Ovary (tissue), 9 donors: Measurements from ENCODE around the gene CNTNAP5. TPM values are rescaled to one million over a fixed set of nuclear protein-coding genes. Genes with fewer than 3 reads are reported as not detected.

ENCODE experiments used
- DNase-seq, 5 donors: peaks; one replicate each; pipeline ENCODE4 v3.0.0-alpha.2; 2019 to 2020
- H3K27ac ChIP-seq, 2 donors: fragments of 200-600 bp; one replicate each; pipeline versions ENCODE4 v1.5.1 to v1.8.0; 2019 to 2022
- H3K27me3 ChIP-seq: fragments of 200-600 bp; one replicate; pipeline ENCODE4 v1.8.0; 2022
- H3K36me3 ChIP-seq: fragments of 200-600 bp; sonication (generic); one replicate; pipeline ENCODE4 v1.5.1; 2019
- H3K4me1 ChIP-seq: one replicate; pipeline ENCODE4 v1.8.1; 2013; ENCODE audit warnings: mild to moderate bottlenecking, moderate library complexity; ENCODE audit not compliant: insufficient read depth
- H3K4me3 ChIP-seq: fragments of 200-600 bp; sonication (generic); one replicate; pipeline ENCODE4 v1.5.1; 2017
- H3K9me3 ChIP-seq, 2 donors: fragments of 200-600 bp in 1 of 2; sonication (generic) in 1 of 2; one replicate each; pipeline versions ENCODE4 v1.5.1 to v1.8.1; 2013 to 2019; ENCODE audit warnings: mild to moderate bottlenecking in 1 of 2, moderate library complexity in 1 of 2
- CTCF ChIP-seq, 3 donors: fragments of 450-650 bp in 2 of 3; fragments of 200-600 bp in 1 of 3; IDR thresholded peaks; one replicate each; pipeline versions ENCODE4 v1.5.1 to v1.8.0; 2016 to 2022; ENCODE audit warnings: antibody characterized with exemption in 3 of 3, mild to moderate bottlenecking in 1 of 3
- EP300 ChIP-seq: sonication (generic); formaldehyde crosslinking; IDR thresholded peaks from one replicate; pipeline ENCODE4 v1.6.1; 2017; ENCODE audit warnings: antibody characterized with exemption
- POLR2A ChIP-seq: fragments of 450-650 bp; IDR thresholded peaks from one replicate; pipeline ENCODE4 v1.6.1; 2017; ENCODE audit warnings: antibody characterized with exemption, mild to moderate bottlenecking, moderate library complexity
- WGBS, 3 donors: extraction: QIAGEN DNeasy Blood & Tissue Kit in 1 of 3; methylation state at CpG; one replicate each; pipeline versions ENCODE4 v1.1.5 to v1.1.7; 2013 to 2017; 5-methylcytosine and 5-hydroxymethylcytosine counted together
- intact Hi-C, 4 donors: fragments of 100-400 bp; cut with DNase I; formaldehyde crosslinking; loops; one replicate each; pipeline versions ENCODE4 v1.11.0 to v1.15.1; 2022 to 2023
- polyA plus RNA-seq, 2 donors: library from polyadenylated mRNA; stranded (reverse); fragments of 200-250 nt in 1 of 2; fragments of 350-450 nt in 1 of 2; fragmentation: Illumina TruSeq in 1 of 2; extraction: RNeasy Lipid Tissue Mini Kit (QIAGEN cat#74804) in 1 of 2; gene quantifications; one replicate each; pipeline ENCODE4 v1.2.3, GENCODE V29; 2013 to 2014
- total RNA-seq, 7 donors: library from RNA; depleted of rRNA in 2 of 7; stranded (reverse); fragments of >200 nt in 2 of 7; fragmentation: NEBNext Ultra II Directional in 3 of 7; extraction: Animal tissue kit (Norgen Biotek cat#: 25700) in 3 of 7; gene quantifications; one replicate each; pipeline versions ENCODE4 v1.1.0 to v1.2.4, GENCODE V29; 2016 to 2023
- donor health status: DM: no; HTN: no; CAD: no; lungs with moderate emphysema.
- donor health status: DM: no; HTN: no; CAD: no.
- donor health status: Bipolar disorder and iron deficiency.
- donor health status: DM: yes; HTN: yes; CAD: no.
- donor health status: DM: no; HTN: no; CAD: no.
- donor health status: DM: yes; HTN: yes; CAD: no.

CNTNAP5 gene
- total and polyA plus RNA-seq, 9 donors: not detected

GRCh38 chr2:124560592-124561112 lies 535.6 kb downstream of the CNTNAP5 start:
- intact Hi-C loops: no loop called here
- no peak overlapping the region for H3K4me3 ChIP-seq
- H3K9me3 ChIP-seq: no peaks in the 10 kb centered on the region
- H3K27me3 ChIP-seq: no peaks in the 10 kb centered on the region
- no peak for TF ChIP-seq POLR2A
- TF ChIP-seq CTCF (IDR thresholded peaks at IDR 0.05): no peak
- no peak for TF ChIP-seq EP300
- no peak overlapping the region for H3K27ac ChIP-seq
- no peaks in the 10 kb centered on the region for H3K4me1 ChIP-seq
- no peaks in the 10 kb centered on the region for H3K36me3 ChIP-seq
- WGBS, 3 donors: 37 to 39% (median 39%) methylated on average over 4 of the region's 4 CpGs
- DNase-seq: no peak

- no peaks in the 10 kb centered on the region for H3K27me3 ChIP-seq
- H3K27ac ChIP-seq: no peak overlapping the region
- no peak overlapping the region for H3K4me3 ChIP-seq
- H3K9me3 ChIP-seq: no peaks in the 10 kb centered on the region
- DNase-seq: no peak
- intact Hi-C loops: no loop called here
- WGBS, 3 donors: 72 to 83% (median 73%) methylated on average over 2 of the region's 2 CpGs
- TF ChIP-seq POLR2A: no peak
- TF ChIP-seq EP300: no peak
- TF ChIP-seq CTCF (IDR thresholded peaks at IDR 0.05): no peak
- no peaks in the 10 kb centered on the region for H3K36me3 ChIP-seq
- H3K4me1 ChIP-seq: no peaks in the 10 kb centered on the region
These were observed 536.4 kb downstream of the CNTNAP5 start for GRCh38 chr2:124561486-124561885.

- Histone ChIP-seq H3K9me3 (no peaks in the 10 kb centered on the region), H3K27ac (no peak overlapping the region), H3K4me3 (no peak overlapping the region), H3K36me3 (no peaks in the 10 kb centered on the region), H3K4me1 (no peaks in the 10 kb centered on the region), H3K27me3 (no peaks in the 10 kb centered on the region)
- no peak for TF ChIP-seq CTCF (IDR thresholded peaks at IDR 0.05)
- TF ChIP-seq POLR2A: no peak
- no peak for TF ChIP-seq EP300
- intact Hi-C loops: no loop called here
- DNase-seq: no peak
These were observed 538.3 kb downstream of the CNTNAP5 start for GRCh38 chr2:124563426-124563825.

- DNase-seq: no peak
- H3K27ac ChIP-seq: no peak overlapping the region
These were observed 541.5 kb downstream of the CNTNAP5 start for GRCh38 chr2:124566518-124566970.

More at GRCh38 chr2:124566518-124566970, 541.5 kb downstream of the CNTNAP5 start:
- H3K36me3 ChIP-seq: no peaks in the 10 kb centered on the region
- H3K27me3 ChIP-seq: no peaks in the 10 kb centered on the region
- H3K4me3 ChIP-seq: no peak overlapping the region
- intact Hi-C loops: no loop called here
- no peaks in the 10 kb centered on the region for H3K9me3 ChIP-seq
- TF ChIP-seq POLR2A (no peak), CTCF (IDR thresholded peaks at IDR 0.05) (no peak), EP300 (no peak)
- H3K4me1 ChIP-seq: no peaks in the 10 kb centered on the region
